SW480 (cell line): ENCODE results near the gene TBCA.

Experiments used
- DNase-seq: peaks from one replicate; pipeline ENCODE4 v3.0.0-alpha.2; 2016; ENCODE audit warnings: low spot score

TBCA gene, protein sequence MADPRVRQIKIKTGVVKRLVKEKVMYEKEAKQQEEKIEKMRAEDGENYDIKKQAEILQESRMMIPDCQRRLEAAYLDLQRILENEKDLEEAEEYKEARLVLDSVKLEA

DNA sequence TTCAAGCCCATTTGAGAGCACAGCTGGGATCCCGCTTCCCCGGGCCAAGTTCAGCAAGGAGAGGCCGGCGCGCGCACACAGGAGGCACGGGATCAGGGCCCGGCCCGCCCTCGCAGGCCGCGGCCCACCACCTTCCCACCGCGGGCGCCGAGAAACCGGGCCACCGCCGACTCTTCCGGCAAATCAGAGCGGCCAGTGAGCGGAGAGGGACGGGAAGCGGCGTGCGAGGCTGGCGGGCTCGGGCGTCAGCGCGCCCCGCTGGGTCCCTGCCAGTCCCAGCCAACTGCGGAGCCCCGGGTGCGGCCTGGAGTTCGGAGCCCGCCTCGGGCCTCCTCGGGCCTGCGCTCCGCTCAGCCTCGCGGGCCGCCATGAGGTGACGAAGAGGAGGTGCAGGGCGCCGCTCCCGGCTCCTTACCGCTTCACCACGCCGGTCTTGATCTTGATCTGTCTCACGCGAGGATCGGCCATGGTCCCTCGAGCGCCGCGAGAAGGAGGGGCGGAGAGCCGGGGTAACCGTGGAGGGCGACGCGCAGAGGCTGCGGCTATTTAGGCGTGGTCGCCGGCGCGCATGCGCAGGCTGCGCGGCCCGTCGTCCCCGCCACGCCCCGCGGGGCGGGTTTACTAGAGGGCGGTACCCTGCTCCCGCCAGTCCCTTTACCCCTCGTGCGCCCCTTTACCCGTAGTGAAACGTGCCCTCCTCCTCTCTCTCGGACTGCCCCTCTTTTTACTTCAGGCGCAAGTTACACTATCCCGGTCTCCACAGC is at the start of gene TBCA:
TSS of gene TBCA (minus strand) at position 550 of the 764 bp plus-strand sequence. CDS start at position 468, 82 bp downstream.
- peak; percentile 83 for DNase-seq

DNA sequence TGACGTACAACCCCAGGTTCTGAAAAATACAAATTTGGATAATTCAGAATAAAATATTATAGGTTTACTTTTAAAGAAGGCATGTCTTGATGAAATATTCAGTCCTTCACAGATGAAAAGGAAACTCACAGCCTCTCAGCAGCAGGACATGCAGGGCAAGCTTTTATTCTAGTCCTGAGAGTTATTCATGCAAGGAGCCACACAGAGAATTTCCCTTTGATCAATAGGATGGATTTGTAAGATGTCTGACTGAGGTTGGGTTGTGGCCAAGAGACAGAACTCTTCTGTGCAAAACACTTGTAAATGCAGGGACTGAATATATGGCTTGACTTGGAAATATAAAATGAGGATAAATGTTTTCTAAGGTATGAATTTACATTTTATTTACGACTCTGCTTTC is 48.8 kb upstream of the TBCA start:
- DNase-seq = no peak

DNA sequence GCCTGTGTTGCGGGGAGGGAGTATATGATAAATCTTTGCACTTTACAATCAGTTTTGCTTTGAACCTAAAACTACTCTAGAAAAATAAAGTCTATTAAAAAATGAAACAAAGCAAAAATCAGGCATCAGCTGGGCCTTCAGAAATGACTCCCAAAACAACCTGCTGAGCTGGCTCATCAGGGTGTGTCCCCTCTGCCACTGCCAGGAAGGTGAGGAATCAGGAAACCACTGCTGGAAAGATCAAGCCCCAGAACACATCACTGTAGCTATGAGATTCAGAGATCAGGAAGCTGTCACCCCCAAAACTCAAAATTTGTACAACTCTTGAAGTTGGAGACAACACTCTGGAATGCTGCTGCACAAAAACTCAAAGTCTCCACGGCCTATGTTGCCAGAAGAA is 40.5 kb upstream of the TBCA start:
- DNase-seq = no peak

DNA sequence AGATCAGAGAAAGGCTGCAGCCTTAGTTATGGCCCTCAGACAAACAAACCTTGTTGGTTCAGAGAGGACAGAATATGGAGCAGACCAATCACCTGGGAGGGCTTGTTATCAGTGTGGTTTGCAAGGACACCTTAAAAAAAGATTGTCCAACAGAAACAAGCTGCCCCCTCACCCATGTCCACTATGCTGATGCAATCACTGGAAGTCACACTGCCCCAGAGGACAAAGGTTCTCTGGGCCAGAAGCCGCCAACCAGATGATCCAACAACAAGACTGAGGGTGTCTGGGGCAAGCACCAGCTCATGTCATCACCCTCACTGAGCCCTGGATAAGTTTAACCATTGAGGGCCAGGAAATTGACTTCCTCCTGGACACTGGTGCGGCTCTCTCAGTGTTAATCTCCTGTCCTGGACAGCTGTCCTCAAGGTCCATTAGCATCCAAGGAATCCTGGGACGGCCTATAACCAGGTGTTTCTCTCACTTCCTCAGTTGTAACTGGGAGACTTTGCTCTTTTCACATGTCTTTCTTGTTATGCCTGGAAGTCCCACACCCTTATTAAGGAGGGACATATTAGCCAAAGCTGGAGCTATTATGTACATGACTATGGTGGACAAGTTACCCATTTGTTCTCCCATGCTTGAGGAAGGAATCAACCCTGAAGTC is 36.9 kb upstream of the TBCA start:
- no peak for DNase-seq

DNA sequence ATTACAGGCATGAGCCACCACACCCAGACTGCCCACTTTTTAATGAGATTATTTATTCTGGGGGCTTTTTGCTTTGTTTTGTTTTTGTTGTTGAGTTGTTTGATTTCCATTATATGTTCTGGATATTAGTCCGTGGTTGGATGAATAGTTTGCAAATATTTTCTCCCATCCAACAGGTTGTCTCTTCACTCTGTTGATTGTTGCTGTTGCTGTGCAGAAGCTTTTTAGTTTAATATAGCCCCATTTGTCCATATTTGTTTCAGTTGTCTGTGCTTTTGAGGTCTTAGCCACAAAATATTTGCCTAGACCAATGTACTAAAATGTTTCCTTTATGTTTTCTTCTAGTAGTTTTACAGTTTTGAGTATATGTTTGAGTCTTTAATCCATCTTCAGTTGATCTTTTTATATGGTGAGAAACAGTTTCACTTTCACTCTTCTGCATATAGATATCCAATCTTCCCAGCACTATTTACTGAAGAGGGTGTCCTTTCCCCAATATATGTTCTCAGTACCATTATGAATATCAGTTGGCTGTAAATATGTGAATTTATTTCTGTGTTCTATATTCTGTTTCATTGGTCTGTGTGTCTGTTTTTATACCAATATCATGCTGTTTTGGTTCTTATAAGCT is 30.2 kb upstream of the TBCA start:
- peak; percentile 8 for DNase-seq

DNA sequence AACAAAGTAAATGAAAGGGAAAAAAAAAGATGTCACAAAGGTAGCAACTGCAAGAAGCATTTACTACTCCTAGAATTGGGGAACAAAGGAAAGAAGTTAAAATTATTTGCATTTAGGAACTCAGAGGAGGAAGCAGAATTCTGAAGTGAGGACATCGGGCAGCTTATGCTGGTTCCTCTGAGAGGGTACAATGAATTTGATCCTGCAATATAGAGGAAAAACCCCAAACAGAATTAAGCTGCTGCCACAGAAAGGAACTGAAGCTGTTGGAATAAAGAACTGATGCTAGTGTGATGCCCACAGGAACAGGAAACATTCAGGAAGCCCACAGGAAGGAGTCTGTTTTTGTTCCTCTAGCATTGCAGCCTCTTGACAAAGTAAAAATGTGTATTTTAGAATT is 22.3 kb upstream of the TBCA start:
- no peak for DNase-seq

DNA sequence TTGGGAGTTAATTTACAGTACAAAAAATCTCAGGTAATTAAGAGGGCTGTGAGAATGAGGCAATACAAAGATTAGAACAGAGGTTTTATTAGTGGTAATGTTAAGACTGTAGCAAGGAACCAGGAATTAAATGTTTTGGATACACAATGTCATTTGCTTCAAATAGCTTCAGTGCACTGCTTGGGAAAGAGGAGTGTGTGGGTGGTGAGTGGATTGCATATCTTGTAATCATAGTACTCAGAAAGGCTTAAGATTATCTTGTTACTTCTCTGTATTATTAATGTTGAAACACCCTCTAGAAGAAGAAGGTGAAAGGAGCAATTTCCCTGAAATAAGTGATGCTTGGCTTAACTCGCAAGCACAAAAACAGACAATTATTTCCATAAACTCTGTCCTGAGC is 21.0 kb upstream of the TBCA start:
- DNase-seq = no peak

DNA sequence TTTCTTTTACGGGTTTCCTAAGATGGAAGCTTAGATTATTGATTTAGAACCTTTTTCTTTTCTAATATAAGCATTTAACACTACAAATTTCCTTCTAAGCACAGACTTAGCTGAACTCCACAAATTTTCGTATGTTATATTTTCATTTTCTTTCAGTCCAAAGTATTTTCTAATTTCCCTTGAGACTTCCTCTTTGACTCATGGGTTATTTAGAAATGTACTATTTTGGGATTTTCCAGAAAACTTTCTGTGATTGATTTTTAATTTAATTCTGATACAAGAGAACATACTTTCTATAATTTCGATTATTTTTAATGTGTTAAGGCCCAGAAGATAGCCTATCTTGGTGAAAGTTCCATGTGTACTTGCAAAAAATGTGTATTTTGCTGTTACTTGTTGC is 19.7 kb upstream of the TBCA start:
- DNase-seq = no peak

DNA sequence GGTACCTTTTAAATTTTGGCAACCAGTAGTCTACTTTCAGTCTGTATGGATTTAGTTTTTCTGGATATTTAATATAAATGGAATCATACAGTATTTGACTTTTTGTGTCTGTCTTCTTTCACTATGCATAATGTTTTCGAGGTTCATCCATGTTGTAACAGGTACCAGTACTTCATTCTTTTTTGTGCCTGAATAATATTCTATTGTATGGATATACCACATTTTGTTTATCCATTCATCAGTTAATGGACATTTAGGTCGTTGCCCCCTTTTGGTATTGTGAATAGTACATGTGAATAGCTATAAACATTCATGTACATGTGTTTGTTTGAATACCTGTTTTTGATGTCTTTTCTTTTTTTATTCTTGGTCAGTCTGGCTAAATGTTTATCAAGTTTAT is 19.1 kb upstream of the TBCA start:
- DNase-seq = no peak

DNA sequence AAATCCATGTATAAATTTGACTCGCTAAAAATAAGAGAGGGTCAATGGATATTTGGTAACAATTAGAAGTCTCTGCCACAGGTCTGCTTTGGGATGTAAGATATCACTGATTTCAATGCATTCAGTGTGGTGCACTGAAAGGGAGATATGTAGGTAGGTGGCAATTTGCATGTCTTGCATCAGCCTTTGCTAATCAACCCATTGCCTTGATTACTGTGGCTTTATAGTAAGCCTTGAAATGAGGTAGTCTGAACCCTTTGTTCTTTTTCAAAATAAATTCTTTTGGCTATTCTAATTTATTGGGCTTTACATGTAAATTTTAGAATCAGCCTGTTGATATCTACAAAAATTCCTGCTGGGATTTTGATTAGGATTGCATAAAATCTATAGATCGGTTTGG is 15.8 kb upstream of the TBCA start:
- DNase-seq = no peak

DNA sequence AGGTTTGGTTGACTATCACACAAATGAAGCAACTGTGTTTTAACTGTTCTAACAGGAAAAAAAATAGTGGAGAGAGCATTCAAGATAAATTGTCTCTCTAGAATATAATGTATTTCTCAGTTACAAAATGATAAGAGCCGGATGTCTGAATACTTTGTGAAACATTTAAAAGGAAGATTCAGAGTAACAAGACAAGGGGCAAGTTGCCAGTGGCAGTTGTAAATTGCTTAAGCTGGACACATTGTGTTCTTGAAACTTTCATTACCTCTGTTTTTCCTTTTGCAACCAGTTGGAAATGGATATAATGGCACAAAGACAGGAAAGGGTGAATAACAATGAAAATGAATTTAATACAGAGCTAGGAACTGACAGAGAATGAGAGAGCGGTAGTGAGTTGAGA is 15.2 kb upstream of the TBCA start:
- no peak for DNase-seq

DNA sequence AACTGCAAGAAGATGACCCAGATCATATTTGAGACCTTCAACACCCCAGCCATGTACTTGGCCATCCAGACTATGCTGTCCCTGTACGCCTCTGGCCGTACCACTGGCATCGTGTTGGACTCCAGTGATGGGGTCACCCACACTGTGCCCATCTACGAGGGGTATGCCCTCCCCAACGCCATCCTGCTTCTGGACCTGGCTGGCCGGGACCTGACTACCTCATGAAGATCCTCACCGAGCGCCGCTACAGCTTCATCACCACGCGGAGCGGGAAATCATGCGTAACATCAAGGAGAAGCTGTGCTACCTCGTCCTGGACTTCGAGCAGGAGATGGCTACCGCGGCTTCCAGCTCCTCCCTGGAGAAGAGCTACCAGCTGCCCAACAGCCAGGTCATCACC is 9.1 kb upstream of the TBCA start:
- DNase-seq = no peak

DNA sequence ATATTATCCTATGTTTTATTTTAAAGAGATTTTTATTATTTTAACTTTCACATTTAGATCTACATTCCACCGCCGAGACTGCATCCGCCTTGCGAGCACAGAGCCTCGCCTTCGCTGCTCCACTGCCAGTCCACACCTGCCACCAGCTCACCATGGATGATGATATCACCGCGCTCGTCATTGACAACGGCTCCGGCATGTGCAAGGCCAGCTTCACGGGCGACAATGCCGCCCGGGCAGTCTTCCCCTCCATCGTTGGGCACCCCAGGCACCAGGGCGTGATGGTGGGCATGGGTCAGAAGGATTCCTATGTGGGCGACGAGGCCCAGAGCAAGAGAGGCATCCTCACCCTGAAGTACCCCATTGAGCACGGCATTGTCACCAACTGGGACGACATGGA is 8.6 kb upstream of the TBCA start:
- DNase-seq = no peak

DNA sequence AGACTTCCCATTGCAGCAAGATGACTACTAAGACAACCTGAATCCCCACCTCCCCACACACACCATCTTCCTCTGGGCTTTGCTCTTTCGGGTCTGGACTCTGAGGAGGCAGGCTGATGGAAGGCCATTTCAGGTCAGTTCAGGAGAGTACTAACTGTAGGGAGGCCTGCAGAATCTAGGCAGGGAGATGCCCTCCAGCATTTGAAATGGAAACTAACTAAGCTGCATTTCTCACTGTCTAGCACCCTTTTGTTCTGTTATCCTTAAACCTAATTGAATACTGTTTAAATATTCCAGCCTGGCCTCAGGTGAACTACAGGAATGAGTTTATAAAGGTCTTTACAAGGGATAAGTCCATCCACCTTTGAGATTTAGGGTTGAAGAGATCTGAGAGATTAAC is 4.9 kb upstream of the TBCA start:
- no peak for DNase-seq

DNA sequence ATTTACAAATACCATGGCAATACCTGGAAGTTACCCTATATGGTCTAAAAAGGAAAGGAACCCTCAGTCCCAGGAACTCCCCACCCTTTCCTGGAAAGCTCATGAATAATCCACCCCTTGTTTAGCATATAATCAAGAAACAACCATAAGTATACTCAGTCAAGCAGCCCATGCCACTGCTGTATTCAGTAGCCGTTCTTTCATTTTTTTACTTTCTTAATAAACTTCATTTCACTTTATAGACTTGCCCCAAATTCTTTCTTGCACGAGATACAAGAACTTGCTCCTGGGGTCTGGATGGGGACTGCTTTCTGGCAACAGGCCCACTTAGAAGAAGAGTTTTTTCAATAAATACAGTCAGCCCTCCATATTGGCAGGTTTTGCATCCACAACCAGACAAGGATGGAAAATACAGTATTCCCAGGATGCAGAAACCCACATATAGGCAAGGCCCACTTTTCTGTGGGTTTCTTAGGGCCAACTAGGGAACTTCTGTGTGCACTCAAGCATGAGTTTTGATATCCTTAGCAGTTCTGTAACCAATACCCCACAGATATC is 2.8 kb upstream of the TBCA start:
- no peak for DNase-seq

DNA sequence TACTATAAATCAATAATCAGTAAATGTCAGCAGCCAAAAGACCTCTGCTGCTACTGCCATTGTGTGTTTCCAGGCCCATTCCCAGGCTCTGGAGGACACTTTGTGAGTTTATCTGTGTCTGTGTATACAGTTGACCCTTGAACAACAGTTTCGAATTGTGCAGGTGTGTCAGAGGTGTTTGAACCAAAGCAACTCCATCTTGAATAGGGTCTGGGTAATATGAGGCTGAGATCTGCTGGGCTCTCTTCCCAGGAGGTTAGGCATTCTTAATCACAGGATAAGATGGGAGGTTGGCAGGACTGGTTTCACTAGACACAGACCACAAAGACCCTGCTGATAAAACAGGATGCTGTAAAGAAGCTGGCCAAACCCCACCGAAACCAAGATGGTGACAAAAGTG is 2.3 kb upstream of the TBCA start:
- DNase-seq = no peak

DNA sequence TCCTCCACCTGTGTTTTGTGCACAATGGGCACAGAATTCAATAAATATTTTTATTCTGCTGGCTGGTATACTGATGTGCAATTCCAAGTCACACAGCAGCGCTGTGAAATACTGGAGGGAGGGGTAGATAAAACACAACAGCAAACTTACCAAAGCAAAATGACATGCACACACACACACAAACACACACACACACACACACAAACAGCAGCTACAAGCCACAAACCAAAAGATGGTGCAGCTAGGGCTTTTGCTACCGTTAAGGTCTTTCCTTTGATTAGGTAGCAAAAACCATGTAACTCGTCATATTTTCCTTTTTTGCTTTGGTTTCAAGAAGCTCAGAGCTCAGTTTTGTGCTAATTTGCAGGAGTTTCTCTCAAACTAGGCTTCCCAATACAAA is 1.8 kb upstream of the TBCA start:
- DNase-seq = no peak

DNA sequence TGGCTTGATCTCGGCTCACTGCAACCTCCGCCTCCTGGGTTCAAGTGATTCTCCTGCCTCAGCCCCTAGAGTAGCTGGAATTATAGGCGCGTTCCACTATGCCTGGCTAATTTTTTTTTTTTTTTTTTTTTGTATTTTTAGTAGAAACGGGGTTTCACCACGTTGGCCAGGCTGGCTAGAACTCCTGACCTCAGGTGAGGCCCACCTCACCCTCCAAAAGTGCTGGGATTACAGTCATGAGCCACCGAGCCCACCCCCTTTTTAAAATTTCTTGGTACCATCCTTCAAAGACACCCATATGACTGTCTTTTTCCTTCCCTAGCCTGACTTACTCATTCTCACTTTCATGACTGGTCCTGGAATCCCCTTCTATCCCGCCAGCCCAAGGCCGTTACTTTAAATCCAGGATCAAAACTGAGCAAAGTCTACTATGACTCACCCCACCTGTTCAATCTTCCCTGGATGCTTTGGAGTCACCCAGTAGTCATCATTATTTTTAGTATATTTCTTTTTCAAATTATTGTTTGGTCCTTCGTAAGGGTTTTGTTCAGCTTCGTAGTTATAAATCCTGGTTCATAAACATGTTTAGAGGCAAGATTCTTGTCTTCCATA is 1.2 kb upstream of the TBCA start:
- DNase-seq = peak; percentile 42

DNA sequence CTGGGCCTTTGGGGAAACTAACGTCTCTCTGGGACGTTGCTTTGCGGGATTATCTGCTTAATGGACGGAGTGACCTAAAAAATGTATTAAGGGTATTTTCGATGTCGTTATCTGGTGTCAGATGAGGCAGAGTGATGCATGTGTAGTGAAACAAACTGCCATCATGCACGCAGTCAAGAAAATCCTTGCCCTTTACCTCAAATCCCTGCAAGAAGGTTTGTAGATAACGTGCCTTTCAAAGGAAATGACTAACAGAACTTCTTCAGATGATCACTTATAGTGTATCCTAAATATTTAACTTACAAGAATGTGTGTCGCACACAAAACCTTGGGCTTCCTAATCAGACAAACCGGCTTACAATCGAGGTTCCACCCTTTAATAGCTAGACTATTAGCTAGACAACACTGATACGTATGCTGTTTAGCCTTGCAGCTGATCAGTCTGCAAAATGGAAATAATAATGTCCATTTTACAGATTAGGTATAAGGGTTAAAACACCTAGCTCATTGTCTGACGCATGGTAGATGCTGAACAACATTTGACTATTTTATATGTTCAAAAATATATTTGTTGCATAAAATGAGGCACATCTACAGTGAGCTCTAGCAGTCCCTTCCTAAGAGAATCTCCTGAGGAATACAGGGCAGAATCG is 541 bp upstream of the TBCA start:
- no peak for DNase-seq

DNA sequence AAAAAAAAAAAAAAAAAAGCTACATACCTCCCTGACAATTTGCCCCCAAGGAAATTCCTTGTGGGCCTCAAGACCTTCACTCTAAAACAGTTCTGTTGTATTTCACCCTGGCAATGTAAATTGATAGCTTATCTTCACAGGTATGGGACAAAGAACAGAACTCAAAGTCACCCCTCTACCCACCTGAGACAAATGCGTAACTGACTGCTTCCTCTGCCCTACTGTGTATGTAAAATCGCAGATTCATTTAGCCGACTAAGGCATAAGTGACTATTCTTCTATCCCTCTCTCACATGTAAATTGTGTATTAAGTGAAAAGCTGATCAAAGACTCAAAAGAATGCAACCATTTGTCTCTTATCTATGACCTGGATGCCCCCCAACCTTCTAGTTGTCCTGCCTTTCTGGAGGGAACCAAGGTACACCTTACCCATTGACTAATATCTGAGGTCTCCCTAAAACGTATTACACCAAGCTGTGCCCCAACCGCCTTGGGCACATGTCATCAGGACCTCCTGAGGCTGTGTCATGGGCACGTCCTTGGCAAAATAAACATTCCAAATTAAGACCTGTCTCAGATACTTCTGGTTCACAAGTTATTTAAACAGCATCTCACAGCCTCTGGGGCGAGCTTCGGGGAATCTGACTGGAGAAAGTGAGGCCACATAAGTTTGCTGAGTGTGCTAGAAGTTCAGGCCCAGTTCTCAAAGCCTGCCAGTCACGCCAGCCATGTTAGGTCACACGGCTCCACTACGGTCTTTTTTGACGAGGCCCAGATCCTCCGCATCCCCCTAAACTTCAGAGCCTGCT is 954 bp downstream of the TBCA start:
- DNase-seq = peak; percentile 29

DNA sequence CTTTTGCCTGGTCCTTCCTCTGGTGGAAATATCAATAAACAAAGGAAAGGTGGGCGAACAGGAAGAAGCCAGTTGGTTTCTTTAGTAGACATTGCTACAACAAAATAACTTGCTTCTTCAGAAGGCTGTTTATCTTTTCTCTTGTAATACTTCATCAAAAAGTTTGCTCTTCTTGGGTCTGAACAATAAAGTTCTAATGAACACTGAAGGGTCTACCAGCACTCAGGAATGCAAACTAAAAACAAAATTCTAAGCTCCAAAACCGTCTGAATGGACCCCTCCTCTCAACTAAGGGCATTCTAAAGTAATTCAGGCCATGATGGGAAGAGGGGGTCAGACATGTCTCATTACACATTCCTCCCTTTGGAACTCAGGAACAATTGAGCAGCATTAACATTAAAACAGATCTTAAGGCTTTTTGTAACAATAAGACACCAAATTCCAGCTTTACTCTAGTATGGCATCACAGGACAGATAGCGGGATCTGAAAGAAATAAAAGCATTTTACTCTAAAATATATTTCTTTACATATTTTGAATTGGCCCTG is 2.3 kb downstream of the TBCA start:
- DNase-seq = no peak
